T-helper 17 cell (primary cell): ENCODE measurements around the gene WWOX. TPM values are rescaled to one million over a fixed set of nuclear protein-coding genes. Genes with fewer than 3 reads are reported as not detected.

ENCODE experiments used
- ATAC-seq: fragments of 150-1000 bp; cut with Tn5 transposase; 2 replicates; pipeline ENCODE4 v1.10.0; 2021; ENCODE audit warnings: mild to moderate bottlenecking, moderate library complexity
- DNase-seq, 3 donors: peaks; one replicate each; pipeline versions ENCODE4 v3.0.0 to v3.0.0-alpha.2; 2020 to 2021
- H3K9me3 ChIP-seq: one replicate; pipeline ENCODE4 v1.7.0; 2013; ENCODE audit warnings: low read length, mild to moderate bottlenecking; ENCODE audit not compliant: control insufficient read depth, poor library complexity, severe bottlenecking
- H3K27ac Mint-ChIP-seq: one replicate; pipeline ENCODE4 v1.8.0; 2022; ENCODE audit warnings: mild to moderate bottlenecking, moderate library complexity, mixed read lengths
- H3K27me3 Mint-ChIP-seq: one replicate; pipeline ENCODE4 v1.8.0; 2022; ENCODE audit warnings: mixed read lengths
- H3K36me3 Mint-ChIP-seq: one replicate; pipeline ENCODE4 v1.8.0; 2022; ENCODE audit warnings: low read depth, mixed read lengths
- H3K4me1 Mint-ChIP-seq: one replicate; pipeline ENCODE4 v1.8.0; 2022; ENCODE audit warnings: mild to moderate bottlenecking, mixed read lengths
- H3K4me3 Mint-ChIP-seq: one replicate; pipeline ENCODE4 v1.8.0; 2022; ENCODE audit warnings: mild to moderate bottlenecking, moderate library complexity, mixed read lengths
- total RNA-seq, 4 donors: library from RNA in 2 of 4; stranded (reverse) in 2 of 4; gene quantifications; one replicate each; pipeline ENCODE4 v1.2.3 and lab custom pipeline; 2022 to 2026

Gene WWOX
- total RNA-seq, 2 donors from 2014 or later, result 26.8 to 29.7 TPM

GRCh38 chr16:78137179-78137578, 37.7 kb downstream of the WWOX start:
- ATAC-seq (no peak), DNase-seq (no peak)
- H3K4me1 Mint-ChIP-seq, result peaks cover 7% of the 10 kb centered on the region
- peaks cover 3% of the 10 kb centered on the region for H3K36me3 Mint-ChIP-seq
- H3K27me3 Mint-ChIP-seq, result no peaks in the 10 kb centered on the region
- H3K27ac Mint-ChIP-seq, result no peak overlapping the region
- no peaks in the 10 kb centered on the region for H3K9me3 ChIP-seq
- no peak overlapping the region for H3K4me3 Mint-ChIP-seq

DNA sequence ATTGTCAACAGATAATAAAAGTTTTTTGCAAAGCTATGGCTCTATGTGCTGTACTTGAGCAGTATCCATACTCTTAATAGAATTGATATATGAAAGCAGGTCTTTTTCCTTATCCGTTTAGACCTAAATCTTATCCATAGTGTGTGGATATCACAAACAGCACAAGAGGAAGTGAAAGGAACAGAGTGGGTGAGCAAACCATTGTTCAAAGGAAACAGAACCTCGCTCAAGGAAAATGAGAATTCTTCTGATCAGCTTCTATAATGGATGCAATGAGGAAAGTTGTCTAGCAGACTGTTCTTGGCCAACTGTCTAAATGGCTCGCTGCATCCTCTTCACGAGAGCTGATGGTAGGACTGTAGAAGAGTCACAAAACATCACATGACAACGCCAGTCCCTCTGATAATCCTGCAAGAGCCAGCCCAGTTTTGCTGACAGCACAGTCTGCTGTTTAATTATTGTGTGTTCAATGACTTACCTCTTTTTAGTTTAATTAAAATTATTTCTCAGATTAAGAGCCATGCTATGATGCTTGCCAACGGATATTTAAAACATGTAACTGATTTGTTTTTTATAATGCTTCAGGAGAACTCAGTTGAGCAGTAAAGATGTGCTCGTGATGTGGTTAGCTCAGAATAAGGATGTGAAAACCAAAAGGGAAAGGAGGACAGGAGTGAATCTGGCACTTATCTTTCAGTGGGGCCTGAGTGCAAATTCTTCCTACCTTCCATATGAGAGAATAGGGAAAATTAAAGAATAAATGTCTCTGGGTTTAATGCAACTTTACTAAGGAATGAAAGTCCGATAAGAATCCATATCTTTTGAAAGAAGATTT, 38.5 kb downstream of the WWOX start:
- peaks cover 3% of the 10 kb centered on the region for H3K36me3 Mint-ChIP-seq
- H3K27me3 Mint-ChIP-seq, result no peaks in the 10 kb centered on the region
- no peak overlapping the region for H3K27ac Mint-ChIP-seq
- ATAC-seq (no peak), DNase-seq (no peak)
- H3K4me1 Mint-ChIP-seq, result peaks cover 7% of the 10 kb centered on the region
- H3K9me3 ChIP-seq, result no peaks in the 10 kb centered on the region
- no peak overlapping the region for H3K4me3 Mint-ChIP-seq

GRCh38 chr16:78140818-78141466, 41.5 kb downstream of the WWOX start:
- no peak for ATAC-seq
- H3K27ac Mint-ChIP-seq, result no peak overlapping the region

GRCh38 chr16:78142788-78143187, 43.3 kb downstream of the WWOX start:
- Mint-ChIP-seq H3K4me1 (peaks cover 4% of the 10 kb centered on the region), H3K27me3 (no peaks in the 10 kb centered on the region), H3K4me3 (no peak overlapping the region), H3K27ac (no peak overlapping the region), H3K36me3 (peaks cover 3% of the 10 kb centered on the region)
- H3K9me3 ChIP-seq, result no peaks in the 10 kb centered on the region
- ATAC-seq, result no peak
- no peak for DNase-seq

More at GRCh38 chr16:78140818-78141466, 41.5 kb downstream of the WWOX start:
- no peak for DNase-seq
- no peak overlapping the region for H3K4me3 Mint-ChIP-seq
- peaks cover 3% of the 10 kb centered on the region for H3K36me3 Mint-ChIP-seq
- H3K27me3 Mint-ChIP-seq, result no peaks in the 10 kb centered on the region
- H3K4me1 Mint-ChIP-seq, result peaks cover 4% of the 10 kb centered on the region
- H3K9me3 ChIP-seq, result no peaks in the 10 kb centered on the region

DNA sequence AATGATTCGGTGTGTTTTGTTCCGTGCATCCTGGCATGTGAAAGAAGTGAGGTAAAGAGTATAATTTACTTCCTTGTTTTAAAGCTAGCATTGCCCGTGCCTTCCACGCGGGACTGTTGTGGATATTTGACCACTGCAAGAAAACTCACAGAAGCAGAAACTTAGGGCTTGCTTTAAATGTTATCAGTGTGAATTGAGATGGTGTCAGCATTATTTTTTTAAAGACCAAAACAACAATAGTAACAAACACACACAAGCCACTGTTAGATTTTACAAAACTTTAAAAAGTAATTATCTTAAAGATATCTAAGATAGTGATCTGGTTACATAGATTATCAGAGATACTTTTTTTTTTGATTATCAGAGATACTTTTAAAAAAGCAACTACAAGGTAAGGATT, 47.4 kb downstream of the WWOX start:
- H3K36me3 Mint-ChIP-seq, result peaks cover 3% of the 10 kb centered on the region
- H3K27me3 Mint-ChIP-seq, result no peaks in the 10 kb centered on the region
- no peak overlapping the region for H3K4me3 Mint-ChIP-seq
- no peaks in the 10 kb centered on the region for H3K9me3 ChIP-seq
- ATAC-seq, result no peak
- no peak overlapping the region for H3K27ac Mint-ChIP-seq
- DNase-seq, result no peak
- peaks cover 2% of the 10 kb centered on the region for H3K4me1 Mint-ChIP-seq

GRCh38 chr16:78147911-78148401, 48.5 kb downstream of the WWOX start:
- DNase-seq, result no peak
- no peak overlapping the region for H3K27ac Mint-ChIP-seq
- H3K4me1 Mint-ChIP-seq, result peaks cover 2% of the 10 kb centered on the region
- no peaks in the 10 kb centered on the region for H3K9me3 ChIP-seq
- H3K36me3 Mint-ChIP-seq, result peaks cover 3% of the 10 kb centered on the region
- no peaks in the 10 kb centered on the region for H3K27me3 Mint-ChIP-seq
- ATAC-seq, result no peak
- no peak overlapping the region for H3K4me3 Mint-ChIP-seq

DNA sequence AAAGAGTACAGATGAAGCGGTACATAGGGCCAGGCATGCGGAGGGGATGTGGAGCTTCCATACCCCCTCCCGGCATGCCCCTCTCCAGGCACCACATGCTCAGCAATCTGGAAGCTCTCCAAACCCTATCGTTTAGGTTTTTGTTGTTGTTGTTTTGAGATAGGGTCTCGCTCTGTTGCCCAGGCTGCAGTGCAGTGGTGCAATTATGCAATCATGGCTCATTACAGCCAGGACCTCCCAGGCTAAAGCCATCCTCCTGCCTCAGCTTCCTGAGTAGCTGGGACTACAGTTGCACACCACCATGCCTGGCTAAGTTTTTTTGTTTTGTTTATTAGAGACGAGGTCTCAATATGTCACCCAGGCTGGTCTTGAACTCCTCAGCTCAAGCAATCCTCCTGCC, 50.8 kb downstream of the WWOX start:
- no peak for DNase-seq
- H3K9me3 ChIP-seq, result no peaks in the 10 kb centered on the region
- no peak for ATAC-seq
- H3K27ac Mint-ChIP-seq, result no peak overlapping the region
- no peak overlapping the region for H3K4me3 Mint-ChIP-seq
- H3K27me3 Mint-ChIP-seq, result no peaks in the 10 kb centered on the region
- H3K4me1 Mint-ChIP-seq, result peaks cover 5% of the 10 kb centered on the region
- peaks cover 3% of the 10 kb centered on the region for H3K36me3 Mint-ChIP-seq

DNA sequence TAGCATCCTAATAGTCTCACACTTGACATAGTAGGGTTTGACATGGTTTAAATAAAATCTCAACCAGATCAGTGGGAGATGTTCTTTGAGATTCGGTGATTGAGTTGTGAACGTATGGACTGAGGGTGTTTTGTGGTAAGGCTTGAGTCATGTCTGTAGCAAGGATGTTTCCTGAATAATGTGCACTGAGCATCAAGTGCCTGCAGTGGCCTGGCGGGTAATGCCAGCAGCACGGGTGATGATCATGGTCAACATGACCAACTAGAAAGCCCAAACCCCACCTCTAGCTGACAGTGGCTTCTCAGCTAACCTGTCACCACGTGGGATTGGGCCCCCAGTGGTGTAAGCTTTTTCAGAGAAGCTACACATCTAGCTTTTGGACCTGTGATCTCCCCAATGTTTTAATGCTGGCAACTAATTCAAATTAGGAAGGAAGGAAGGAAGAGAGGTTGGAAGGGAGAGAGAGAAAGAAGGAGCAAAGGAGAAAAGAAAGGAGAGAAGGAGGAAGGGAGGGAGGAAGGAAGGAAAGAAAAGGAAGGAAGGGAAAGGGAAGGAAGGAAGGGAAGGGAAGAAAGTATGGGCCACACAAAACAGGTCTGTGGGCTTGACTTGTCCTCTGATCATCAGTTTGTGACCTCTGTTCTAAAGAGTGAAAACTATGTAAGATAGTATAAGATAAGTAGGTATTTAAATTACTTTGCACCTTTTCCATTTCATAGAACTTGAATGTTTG, 55.4 kb downstream of the WWOX start:
- H3K27ac Mint-ChIP-seq, result no peak overlapping the region
- no peak overlapping the region for H3K4me3 Mint-ChIP-seq
- no peaks in the 10 kb centered on the region for H3K9me3 ChIP-seq
- no peaks in the 10 kb centered on the region for H3K36me3 Mint-ChIP-seq
- H3K27me3 Mint-ChIP-seq, result no peaks in the 10 kb centered on the region
- peaks cover 2% of the 10 kb centered on the region for H3K4me1 Mint-ChIP-seq
- DNase-seq (no peak), ATAC-seq (no peak)

GRCh38 chr16:78155791-78156345, 56.4 kb downstream of the WWOX start:
- H3K4me1 Mint-ChIP-seq, result peaks cover 2% of the 10 kb centered on the region
- no peak overlapping the region for H3K27ac Mint-ChIP-seq
- no peaks in the 10 kb centered on the region for H3K27me3 Mint-ChIP-seq
- no peak for ATAC-seq
- H3K4me3 Mint-ChIP-seq, result no peak overlapping the region
- DNase-seq, result no peak
- no peaks in the 10 kb centered on the region for H3K36me3 Mint-ChIP-seq
- no peaks in the 10 kb centered on the region for H3K9me3 ChIP-seq

- Mint-ChIP-seq H3K36me3 (peaks cover 5% of the 10 kb centered on the region), H3K4me3 (no peak overlapping the region), H3K27me3 (no peaks in the 10 kb centered on the region), H3K4me1 (peaks cover 2% of the 10 kb centered on the region), H3K27ac (no peak overlapping the region)
- no peaks in the 10 kb centered on the region for H3K9me3 ChIP-seq
- ATAC-seq (no peak), DNase-seq (no peak)
Observed at GRCh38 chr16:78161023-78161729, 61.7 kb downstream of the WWOX start.

DNA sequence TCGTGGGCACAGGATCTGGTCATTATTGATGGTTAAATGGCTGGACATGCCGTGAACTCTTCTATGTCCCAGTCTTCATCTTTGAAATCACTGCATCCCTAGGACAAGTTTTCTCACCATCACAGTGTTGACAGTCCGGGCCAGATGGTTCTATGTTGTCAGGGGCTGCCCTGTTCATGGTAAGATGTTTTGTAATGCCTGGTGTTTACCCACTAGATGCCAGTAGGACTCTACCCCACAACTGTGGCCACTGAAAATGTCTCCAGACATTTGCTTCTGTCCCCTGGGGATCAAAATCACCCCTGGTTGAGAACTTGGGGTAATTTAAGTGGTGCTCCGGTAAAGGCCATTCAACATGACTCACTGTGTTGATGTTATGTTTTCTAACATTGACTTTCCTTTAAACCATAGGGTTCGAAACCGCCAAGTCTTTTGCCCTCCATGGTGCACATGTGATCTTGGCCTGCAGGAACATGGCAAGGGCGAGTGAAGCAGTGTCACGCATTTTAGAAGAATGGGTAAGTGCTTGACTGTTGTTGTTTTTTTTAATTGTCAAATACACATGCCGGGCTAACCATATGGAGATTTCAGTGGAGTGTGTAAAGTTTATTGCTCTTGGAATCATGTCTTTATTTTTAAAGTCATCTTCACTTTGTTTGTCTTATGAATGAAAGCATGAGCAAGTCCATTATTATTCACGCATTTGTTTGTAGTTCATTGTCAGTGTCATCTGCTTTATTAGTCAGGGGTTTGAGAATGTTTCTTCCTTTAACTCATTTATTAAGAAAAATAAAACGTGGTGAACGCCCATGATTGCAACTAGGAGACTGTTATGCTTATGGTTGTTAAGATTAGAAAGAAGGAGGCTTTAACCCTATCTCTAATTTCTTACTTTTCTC, 64.6 kb downstream of the WWOX start:
- no peak overlapping the region for H3K4me3 Mint-ChIP-seq
- no peaks in the 10 kb centered on the region for H3K9me3 ChIP-seq
- DNase-seq (no peak), ATAC-seq (no peak)
- no peaks in the 10 kb centered on the region for H3K27me3 Mint-ChIP-seq
- peaks cover 11% of the 10 kb centered on the region for H3K36me3 Mint-ChIP-seq
- peaks cover 2% of the 10 kb centered on the region for H3K4me1 Mint-ChIP-seq
- no peak overlapping the region for H3K27ac Mint-ChIP-seq

GRCh38 chr16:78170494-78170933, 71.1 kb downstream of the WWOX start:
- ATAC-seq (no peak), DNase-seq (no peak)
- Mint-ChIP-seq H3K27me3 (no peaks in the 10 kb centered on the region), H3K4me1 (no peaks in the 10 kb centered on the region), H3K4me3 (no peak overlapping the region), H3K36me3 (peaks cover 10% of the 10 kb centered on the region), H3K27ac (no peak overlapping the region)
- no peaks in the 10 kb centered on the region for H3K9me3 ChIP-seq
